Cortex of kidney (tissue), 1 donor: ENCODE measurements around the gene SIRT2.
"Not testable (repeated sequence)": the region's sequence is repeated elsewhere in the genome, so short reads cannot be mapped to it uniquely, and the experiment has no call there.

Experiments used
- DNase-seq: peaks from one replicate; lab custom pipeline; 2025; lab: John Stamatoyannopoulos, UW

The SIRT2 gene

GRCh38 chr19:38869160-38869835, 30.1 kb downstream of the SIRT2 start:
- DNase-seq: no peak

DNA sequence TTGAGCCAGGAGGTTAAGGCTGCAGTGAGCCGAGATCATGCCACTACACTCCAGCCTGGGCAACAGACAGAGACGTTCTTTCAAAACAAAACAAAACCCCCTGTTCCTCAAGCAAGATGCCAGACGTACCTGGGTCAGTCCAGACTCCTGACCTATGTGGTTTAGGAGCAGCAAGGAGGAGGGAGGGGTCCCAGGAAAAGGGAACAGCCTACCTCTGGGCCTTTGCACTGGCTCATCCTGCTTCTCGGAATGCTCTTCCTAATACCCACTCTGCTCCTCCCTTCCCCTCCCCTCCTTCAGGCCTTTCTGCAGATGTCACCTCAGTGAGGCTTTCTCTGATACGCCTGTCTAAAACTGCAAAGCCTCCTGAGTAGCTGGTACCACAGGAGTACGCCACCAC, 30.9 kb downstream of the SIRT2 start:
- no peak for DNase-seq

DNA sequence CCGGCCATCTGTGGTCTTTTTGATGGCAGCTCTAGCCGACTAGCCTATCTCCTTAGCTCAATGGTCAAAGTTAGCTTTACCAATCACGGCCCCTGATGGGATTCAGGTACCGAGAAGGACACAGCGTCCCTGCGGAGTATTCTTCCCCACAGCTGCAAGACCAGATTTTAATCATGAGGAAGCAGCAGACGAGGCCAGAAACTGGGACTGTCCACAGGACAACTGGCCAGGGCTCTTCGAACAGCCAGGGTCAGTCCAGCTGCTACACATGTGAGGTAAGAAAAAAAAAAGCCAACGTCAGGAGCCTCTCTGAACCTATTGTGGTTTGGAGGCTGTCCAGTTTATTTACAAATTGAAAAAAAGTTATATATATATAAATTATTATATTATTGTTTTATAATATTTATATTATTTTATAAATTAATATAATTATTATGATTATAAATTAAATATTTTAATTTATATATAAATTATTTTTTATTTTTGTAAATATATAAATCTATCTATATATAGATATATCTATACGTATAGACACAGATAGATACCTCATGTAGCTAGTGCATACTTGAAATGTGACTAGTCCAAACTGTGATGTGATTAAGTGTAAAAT, 32.1 kb downstream of the SIRT2 start:
- no peak for DNase-seq

- DNase-seq: no peak
Observed at GRCh38 chr19:38862321-38863059, 36.9 kb downstream of the SIRT2 start.

DNA sequence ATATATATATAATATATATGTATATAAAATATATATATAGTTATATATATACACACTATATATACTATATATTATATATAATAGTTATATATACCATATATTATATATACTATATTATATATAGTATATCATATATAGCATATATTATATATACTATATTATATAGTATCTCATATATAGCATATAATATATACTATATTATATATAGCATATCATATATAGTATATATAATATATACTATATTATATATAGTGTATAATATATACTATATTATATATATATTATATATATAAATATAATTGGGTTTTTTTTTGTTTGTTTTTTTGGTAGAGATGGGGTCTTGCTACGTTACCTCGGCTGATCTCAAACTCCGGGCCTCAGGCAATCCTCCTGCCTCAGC, 38.0 kb downstream of the SIRT2 start:
- DNase-seq: no peak

DNA sequence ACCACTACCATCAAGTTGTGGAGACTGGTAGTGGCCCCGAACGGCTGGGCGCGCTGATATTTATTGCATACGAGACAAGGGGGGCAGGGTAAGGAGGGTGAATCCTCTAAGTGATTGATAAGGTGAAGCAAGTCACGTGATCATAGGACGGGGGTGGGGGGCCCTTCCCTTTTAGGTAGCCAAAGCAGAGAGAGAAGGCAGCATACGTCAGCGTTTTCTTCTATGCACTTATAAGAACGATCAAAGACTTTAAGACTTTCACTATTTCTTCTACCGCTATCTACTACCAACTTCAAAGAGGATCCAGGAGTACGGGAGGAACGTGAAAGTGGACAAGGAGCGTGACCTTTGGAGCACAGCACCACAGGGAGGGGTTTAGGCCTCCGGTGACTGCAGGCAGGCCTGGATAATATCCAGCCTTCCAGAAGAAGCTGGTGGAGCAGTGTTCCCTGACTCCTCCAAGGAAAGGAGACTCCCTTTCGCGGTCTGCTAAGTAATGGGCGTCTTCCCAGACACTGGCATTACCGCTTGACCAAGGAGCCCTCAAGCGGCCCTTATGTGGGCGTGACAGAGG, 39.7 kb downstream of the SIRT2 start:
- not testable (repeated sequence) for DNase-seq

DNA sequence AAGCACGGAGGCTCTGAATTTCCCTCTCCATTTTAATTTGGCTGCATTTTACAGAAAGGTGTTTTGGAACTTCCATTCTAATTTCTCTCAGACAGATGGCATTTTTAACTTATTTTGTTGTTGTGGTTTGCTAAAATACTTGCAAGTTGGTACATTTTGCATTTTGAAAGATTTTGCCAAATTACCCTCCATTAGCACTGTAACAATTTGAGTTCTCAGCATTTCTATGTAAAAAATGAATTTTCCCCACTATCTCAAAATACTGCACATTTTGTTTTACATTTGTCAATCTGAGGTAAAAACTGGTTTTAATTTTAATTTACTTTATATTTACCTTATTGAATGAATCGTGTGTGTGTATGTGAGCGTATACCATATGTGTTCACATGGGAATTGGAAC, 42.6 kb downstream of the SIRT2 start:
- DNase-seq: no peak

DNA sequence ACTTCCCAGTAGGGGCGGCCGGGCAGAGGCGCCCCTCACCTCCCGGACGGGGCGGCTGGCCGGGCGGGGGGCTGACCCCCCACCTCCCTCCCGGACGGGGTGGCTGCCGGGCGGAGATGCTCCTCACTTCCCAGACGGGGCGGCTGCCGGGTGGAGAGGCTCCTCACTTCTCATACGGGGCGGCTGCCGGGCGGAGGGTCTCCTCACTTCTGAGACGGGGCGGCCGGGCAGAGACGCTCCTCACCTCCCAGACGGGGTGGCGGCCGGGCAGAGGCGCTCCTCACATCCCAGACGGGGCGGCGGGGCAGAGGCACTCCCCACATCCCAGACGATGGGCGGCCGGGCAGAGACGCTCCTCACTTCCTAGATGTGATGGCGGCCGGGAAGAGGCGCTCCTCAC, 43.7 kb downstream of the SIRT2 start:
- not testable (repeated sequence) for DNase-seq

DNA sequence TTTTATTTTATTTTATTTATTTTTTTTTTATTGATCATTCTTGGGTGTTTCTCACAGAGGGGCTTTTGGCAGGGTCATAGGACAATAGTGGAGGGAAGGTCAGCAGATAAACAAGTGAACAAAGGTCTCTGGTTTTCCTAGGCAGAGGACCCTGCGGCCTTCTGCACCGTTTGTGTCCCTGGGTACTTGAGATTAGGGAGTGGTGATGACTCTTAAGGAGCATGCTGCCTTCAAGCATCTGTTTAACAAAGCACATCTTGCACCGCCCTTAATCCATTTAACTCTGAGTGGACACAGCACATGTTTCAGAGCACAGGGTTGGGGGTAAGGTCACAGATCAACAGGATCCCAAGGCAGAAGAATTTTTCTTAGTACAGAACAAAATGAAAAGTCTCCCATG, 44.5 kb downstream of the SIRT2 start:
- DNase-seq: not testable (repeated sequence)

DNA sequence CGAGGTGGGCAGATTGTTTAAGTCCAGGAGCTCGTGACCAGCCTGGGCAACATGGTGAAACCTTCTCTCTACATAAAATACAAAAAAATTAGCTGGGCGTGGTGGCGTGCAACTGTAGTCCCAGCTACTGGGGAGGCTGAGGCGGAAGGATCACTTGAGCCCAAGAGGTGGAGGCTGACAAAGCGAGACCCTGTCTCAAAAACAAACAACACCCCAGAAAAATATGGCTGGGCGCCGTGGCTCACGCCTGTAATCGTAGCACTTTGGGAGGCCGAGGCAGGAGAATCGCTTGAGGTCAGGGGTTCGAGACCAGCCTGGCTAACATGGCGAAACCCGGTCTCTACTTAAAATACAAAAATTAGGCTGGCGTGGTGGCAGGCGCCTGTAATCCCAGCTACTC, 46.2 kb downstream of the SIRT2 start:
- DNase-seq: no peak

- no peak for DNase-seq
Observed at GRCh38 chr19:38852231-38853044, 47.0 kb downstream of the SIRT2 start.

DNA sequence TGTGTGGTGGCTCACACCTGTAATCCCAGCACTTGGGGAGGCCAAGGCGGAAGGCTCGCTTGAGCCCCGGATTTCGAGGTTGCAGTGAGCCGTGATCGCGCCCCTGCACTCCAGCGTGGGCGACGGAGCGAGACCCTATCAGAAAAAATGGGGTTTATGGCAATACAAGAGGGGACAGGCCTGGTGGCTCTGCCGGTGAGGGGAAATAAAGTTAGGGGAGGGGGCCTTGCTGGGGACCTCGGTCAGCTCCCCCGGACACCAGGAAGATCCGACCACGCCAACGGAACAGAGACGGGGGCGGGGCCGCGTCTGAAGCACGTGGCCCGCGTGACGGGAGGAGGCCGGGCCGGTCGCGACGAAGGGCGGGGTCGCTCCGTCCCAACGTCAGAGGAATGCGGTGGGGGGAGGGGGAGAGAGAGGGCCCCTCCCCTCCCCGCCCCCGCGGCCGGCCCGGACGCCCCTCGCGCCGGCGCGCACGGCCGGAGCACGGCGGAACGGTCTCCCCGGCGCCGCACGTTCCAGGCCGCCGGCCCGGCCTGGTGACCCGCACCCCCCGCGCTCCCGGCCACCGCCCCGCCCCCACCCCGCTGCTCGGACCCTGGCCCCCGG, 47.7 kb downstream of the SIRT2 start:
- DNase-seq: peak; percentile 81

DNA sequence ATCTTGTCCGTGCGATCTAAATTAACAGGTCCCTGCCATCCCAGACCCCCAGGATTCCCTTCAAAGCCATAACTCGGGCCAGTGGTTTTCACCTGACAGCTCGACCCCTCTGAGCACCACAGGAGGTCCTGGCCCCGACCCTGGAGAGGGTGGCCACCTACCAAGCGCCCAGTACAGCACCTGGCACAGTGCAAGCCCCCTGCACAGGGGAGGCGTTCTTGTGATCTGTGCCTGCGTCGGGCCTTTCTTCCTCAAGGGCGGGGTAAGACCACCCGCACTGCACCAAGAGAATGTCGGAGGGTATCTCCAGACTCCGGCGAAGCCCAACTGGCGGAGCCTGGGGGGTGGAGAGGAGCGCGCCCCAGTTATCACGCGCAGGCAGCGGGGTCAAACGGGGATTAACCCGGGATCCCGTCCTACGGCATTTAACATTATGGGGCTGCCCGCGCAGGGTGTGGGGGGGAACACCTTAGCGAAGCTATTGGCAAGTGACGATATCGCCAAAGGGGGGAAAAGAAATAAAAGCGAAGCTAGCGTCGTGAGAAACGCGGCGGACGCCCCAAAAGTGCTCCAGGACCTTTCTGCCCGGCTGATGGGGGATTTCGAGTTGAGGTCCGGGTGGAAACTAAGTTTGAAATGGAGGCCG, 48.3 kb downstream of the SIRT2 start:
- DNase-seq: no peak

- no peak for DNase-seq
Observed at GRCh38 chr19:38850436-38850975, 48.9 kb downstream of the SIRT2 start.

GRCh38 chr19:38849860-38850435, 49.5 kb downstream of the SIRT2 start, which contains the start of gene HNRNPL:
Gene HNRNPL, minus strand, starts transcription at chr19:38849986. Its CDS starts 20 bp downstream, at chr19:38849966.
- DNase-seq: peak; percentile 92

GRCh38 chr19:38849147-38849859, 50.1 kb downstream of the SIRT2 start:
- DNase-seq: peak; percentile 63

DNA sequence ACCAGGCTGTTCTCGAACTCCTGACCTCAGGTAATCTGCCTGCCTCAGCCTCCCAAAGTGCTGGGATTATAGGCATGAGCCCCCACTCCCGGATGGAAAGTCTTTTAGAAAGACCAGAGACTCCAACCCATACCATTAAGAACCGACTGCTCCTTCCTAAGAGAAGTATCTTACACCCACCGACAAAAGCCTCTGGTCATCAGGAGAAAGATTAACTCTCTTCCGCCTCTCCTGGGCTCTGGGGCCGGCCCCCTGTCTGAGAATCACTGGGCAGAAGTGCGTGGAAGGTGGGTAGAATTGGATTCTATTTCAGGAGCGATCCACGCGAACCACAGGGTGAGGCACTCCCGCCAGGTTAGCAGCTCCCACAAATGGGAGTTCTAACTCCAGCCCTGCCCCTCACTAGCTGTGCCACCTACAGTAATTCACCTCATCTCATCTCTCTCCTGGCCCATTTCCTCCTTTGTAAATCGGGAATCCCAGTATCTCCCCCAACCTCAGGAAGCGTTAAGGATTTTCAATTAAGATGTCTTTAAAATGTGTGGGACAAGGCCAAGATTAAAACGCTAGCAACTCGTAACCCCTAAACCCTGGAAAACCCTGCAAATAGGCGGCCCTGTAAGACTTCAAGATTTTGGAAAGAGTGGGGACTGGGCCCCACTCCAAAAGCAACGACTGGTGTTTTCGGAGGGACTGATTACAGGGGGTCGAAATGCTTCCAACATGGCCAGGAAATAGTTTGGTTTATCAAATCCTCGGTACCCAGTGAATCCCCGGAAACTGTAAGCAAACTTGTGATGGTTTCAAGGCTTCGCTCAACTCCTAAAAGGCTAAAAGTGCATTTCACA, 50.9 kb downstream of the SIRT2 start:
- DNase-seq: no peak

DNA sequence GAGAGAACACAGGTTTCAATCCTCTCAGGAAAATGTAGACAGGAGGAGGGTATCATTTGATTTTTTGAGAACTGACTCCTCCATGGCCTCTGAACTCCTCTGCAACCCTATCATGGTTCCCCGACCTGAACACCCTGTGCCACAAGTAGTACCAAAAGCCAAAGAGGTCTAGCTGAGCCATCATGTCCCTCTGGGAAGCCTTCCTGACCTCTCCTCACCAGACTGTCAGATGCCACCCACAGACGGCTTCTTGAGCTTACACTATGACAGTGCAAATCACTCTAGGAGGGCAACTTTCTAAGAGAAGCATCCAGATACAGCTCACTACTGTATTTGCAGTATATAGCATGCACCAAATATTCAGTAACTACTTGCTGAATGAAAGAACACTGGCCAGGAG, 53.3 kb downstream of the SIRT2 start:
- DNase-seq: no peak
